HEK293 (cell line): Measurements from ENCODE around the gene PDE4D.

Experiments
- GFI1B ChIP-seq: fragments of 450-650 bp; formaldehyde crosslinking; IDR thresholded peaks from 2 replicates; pipeline ENCODE4 v1.5.1; 2016; ENCODE audit warnings: missing biosample characterization, missing genetic modification characterization
- TRIM28 ChIP-seq: IDR thresholded peaks from 2 replicates; pipeline ENCODE4 v1.6.1; 2011; ENCODE audit warnings: low read length, control low read depth, borderline replicate concordance
- YY1 ChIP-seq: fragments of 450-650 bp; formaldehyde crosslinking; IDR thresholded peaks from 2 replicates; pipeline ENCODE4 v1.5.1; 2018; ENCODE audit warnings: missing biosample characterization, missing genetic modification characterization
- ZBTB8A ChIP-seq: fragments of 450-650 bp; formaldehyde crosslinking; IDR thresholded peaks from 2 replicates; pipeline ENCODE4 v1.5.1; 2016; ENCODE audit warnings: missing biosample characterization, missing genetic modification characterization
- ZNF24 ChIP-seq: fragments of 450-650 bp; formaldehyde crosslinking; IDR thresholded peaks from 2 replicates; pipeline ENCODE4 v1.5.1; 2016; ENCODE audit warnings: missing biosample characterization, missing genetic modification characterization
- ZNF324 ChIP-seq: fragments of 450-650 bp; formaldehyde crosslinking; IDR thresholded peaks from 2 replicates; pipeline ENCODE4 v1.5.1; 2016; ENCODE audit warnings: missing biosample characterization, missing genetic modification characterization
- ZNF501 ChIP-seq: fragments of 450-650 bp; formaldehyde crosslinking; IDR thresholded peaks from 2 replicates; pipeline ENCODE4 v1.5.1; 2016; ENCODE audit warnings: missing biosample characterization, missing genetic modification characterization
- ZNF629 ChIP-seq: fragments of 450-650 bp; formaldehyde crosslinking; IDR thresholded peaks from 2 replicates; pipeline ENCODE4 v1.5.1; 2017; ENCODE audit warnings: missing biosample characterization, missing genetic modification characterization
- ZNF660 ChIP-seq: fragments of 450-650 bp; IDR thresholded peaks from 2 replicates; pipeline ENCODE4 v1.5.1; 2018; ENCODE audit warnings: missing biosample characterization, mild to moderate bottlenecking, missing genetic modification characterization
- TF ChIP-seq, protein P1 (sequence below): fragments of 450-650 bp; formaldehyde crosslinking; IDR thresholded peaks from 2 replicates; pipeline ENCODE4 v1.5.1; 2016; ENCODE audit warnings: missing biosample characterization, missing genetic modification characterization
- TF ChIP-seq, protein P2 (sequence below): fragments of 450-650 bp; formaldehyde crosslinking; IDR thresholded peaks from 2 replicates; pipeline ENCODE4 v1.5.1; 2016; ENCODE audit warnings: missing biosample characterization, missing genetic modification characterization
- TF ChIP-seq, protein P3 (sequence below): fragments of 450-650 bp; formaldehyde crosslinking; IDR thresholded peaks from 2 replicates; pipeline ENCODE4 v1.5.1; 2017; ENCODE audit warnings: missing biosample characterization, missing genetic modification characterization
- TF ChIP-seq, protein P4 (sequence below): fragments of 450-650 bp; IDR thresholded peaks from 2 replicates; pipeline ENCODE4 v1.5.1; 2018; ENCODE audit warnings: missing biosample characterization, missing genetic modification characterization
- TF ChIP-seq, protein P5 (sequence below): fragments of 450-650 bp; formaldehyde crosslinking; IDR thresholded peaks from 2 replicates; pipeline ENCODE4 v1.5.1; 2017; ENCODE audit warnings: missing biosample characterization, missing genetic modification characterization

DNA sequence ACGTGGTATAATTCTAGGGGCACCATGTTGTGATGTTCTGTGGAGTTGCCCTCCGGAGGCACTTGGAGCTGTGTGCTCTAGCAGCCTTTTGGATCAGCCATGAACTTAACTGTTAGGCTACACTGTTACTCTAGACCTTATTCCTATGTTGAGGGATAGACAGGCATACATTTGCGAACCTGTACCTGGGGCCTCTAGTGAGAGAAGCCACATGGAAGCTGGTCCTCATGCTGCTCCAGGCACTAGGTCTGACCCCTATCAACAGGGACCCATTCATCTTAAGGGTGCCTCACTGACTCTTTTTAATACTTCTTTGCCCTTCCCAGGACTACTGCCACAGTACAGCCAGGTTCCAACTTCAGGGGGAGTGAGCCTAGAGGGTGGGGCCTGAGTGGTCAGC is 715.9 kb downstream of the PDE4D start:
- TF ChIP-seq ZNF24 (tag by site-specific recombination) (no peak), TRIM28 (no peak), ZBTB8A (tag by site-specific recombination) (no peak), ZNF501 (tag by site-specific recombination) (no peak), ZNF629 (tag by site-specific recombination) (no peak), YY1 (no peak), GFI1B (tag by site-specific recombination) (no peak), ZNF660 (tag by site-specific recombination) (no peak), ZNF324 (no peak)
- TF ChIP-seq, protein P1, sequence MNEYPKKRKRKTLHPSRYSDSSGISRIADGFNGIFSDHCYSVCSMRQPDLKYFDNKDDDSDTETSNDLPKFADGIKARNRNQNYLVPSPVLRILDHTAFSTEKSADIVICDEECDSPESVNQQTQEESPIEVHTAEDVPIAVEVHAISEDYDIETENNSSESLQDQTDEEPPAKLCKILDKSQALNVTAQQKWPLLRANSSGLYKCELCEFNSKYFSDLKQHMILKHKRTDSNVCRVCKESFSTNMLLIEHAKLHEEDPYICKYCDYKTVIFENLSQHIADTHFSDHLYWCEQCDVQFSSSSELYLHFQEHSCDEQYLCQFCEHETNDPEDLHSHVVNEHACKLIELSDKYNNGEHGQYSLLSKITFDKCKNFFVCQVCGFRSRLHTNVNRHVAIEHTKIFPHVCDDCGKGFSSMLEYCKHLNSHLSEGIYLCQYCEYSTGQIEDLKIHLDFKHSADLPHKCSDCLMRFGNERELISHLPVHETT (tag by site-specific recombination): no peak
- TF ChIP-seq, protein P2, sequence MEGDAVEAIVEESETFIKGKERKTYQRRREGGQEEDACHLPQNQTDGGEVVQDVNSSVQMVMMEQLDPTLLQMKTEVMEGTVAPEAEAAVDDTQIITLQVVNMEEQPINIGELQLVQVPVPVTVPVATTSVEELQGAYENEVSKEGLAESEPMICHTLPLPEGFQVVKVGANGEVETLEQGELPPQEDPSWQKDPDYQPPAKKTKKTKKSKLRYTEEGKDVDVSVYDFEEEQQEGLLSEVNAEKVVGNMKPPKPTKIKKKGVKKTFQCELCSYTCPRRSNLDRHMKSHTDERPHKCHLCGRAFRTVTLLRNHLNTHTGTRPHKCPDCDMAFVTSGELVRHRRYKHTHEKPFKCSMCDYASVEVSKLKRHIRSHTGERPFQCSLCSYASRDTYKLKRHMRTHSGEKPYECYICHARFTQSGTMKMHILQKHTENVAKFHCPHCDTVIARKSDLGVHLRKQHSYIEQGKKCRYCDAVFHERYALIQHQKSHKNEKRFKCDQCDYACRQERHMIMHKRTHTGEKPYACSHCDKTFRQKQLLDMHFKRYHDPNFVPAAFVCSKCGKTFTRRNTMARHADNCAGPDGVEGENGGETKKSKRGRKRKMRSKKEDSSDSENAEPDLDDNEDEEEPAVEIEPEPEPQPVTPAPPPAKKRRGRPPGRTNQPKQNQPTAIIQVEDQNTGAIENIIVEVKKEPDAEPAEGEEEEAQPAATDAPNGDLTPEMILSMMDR (tag by site-specific recombination): no peak
- TF ChIP-seq, protein P3, sequence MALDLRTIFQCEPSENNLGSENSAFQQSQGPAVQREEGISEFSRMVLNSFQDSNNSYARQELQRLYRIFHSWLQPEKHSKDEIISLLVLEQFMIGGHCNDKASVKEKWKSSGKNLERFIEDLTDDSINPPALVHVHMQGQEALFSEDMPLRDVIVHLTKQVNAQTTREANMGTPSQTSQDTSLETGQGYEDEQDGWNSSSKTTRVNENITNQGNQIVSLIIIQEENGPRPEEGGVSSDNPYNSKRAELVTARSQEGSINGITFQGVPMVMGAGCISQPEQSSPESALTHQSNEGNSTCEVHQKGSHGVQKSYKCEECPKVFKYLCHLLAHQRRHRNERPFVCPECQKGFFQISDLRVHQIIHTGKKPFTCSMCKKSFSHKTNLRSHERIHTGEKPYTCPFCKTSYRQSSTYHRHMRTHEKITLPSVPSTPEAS: no peak
- TF ChIP-seq, protein P4, sequence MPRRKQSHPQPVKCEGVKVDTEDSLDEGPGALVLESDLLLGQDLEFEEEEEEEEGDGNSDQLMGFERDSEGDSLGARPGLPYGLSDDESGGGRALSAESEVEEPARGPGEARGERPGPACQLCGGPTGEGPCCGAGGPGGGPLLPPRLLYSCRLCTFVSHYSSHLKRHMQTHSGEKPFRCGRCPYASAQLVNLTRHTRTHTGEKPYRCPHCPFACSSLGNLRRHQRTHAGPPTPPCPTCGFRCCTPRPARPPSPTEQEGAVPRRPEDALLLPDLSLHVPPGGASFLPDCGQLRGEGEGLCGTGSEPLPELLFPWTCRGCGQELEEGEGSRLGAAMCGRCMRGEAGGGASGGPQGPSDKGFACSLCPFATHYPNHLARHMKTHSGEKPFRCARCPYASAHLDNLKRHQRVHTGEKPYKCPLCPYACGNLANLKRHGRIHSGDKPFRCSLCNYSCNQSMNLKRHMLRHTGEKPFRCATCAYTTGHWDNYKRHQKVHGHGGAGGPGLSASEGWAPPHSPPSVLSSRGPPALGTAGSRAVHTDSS (tag by site-specific recombination): no peak
- TF ChIP-seq, protein P5, sequence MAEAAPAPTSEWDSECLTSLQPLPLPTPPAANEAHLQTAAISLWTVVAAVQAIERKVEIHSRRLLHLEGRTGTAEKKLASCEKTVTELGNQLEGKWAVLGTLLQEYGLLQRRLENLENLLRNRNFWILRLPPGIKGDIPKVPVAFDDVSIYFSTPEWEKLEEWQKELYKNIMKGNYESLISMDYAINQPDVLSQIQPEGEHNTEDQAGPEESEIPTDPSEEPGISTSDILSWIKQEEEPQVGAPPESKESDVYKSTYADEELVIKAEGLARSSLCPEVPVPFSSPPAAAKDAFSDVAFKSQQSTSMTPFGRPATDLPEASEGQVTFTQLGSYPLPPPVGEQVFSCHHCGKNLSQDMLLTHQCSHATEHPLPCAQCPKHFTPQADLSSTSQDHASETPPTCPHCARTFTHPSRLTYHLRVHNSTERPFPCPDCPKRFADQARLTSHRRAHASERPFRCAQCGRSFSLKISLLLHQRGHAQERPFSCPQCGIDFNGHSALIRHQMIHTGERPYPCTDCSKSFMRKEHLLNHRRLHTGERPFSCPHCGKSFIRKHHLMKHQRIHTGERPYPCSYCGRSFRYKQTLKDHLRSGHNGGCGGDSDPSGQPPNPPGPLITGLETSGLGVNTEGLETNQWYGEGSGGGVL (tag by site-specific recombination): no peak
